NB4 (cell line): ENCODE measurements around the gene RBM42.

ENCODE experiments used
- DNase-seq: peaks from one replicate; pipeline ENCODE4 v3.0.0; 2010; ENCODE audit warnings: low read depth
- H3K4me3 ChIP-seq: one replicate; pipeline ENCODE4 v1.5.1; 2011; ENCODE audit warnings: mild to moderate bottlenecking, low read depth, low read length, moderate library complexity
- CTCF ChIP-seq: IDR thresholded peaks from one replicate; pipeline ENCODE4 v1.5.1; 2012; ENCODE audit warnings: low read depth, low read length
- MAX ChIP-seq: IDR thresholded peaks from 2 replicates; pipeline ENCODE4 v1.6.1; 2011; ENCODE audit warnings: low read depth, low read length
- MYC ChIP-seq: IDR thresholded peaks from 2 replicates; pipeline ENCODE4 v1.6.1; 2011; ENCODE audit warnings: low read depth, low read length
- POLR2A ChIP-seq: IDR thresholded peaks from 2 replicates; pipeline ENCODE4 v1.6.1; 2011; ENCODE audit warnings: mild to moderate bottlenecking; ENCODE audit not compliant: insufficient read length; ENCODE audit errors: extremely low read depth

RBM42 gene

DNA sequence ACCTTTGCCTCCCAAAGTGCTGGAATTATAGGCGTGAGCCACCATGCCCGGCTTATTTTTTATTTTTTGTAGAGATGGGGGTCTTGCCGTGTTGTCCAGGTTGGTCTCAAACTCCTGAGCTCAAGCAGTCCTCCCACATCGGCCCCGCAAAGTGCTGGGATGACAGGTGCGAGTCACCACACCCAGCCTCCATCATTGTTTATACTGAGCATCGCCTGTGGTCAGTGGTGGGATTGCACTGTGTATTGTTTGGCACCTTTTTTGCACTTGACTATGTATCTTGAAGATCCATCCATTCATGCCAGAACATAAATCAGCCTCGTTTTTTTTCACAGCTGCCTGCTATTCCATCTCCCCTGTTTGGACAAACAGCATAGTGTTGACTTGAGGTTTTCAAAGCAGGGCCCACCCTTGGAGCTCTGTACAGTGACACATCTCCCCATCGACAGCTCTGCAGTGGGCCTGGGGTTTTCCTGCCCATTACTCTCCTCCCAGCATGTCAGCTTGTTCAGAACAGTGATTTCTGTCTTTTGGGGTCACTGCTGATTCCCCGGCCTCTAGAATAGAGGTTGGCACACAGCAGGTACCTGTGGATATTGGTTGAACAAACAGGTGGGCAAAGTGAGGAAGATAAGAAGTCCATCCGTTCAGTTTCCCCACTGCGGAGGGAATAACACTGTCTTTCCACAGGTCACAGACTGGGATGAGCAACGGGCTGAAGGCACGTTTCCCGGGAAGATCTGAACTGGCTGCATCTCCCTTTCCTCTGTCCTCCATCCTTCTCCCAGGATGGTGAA lies 29.3 kb downstream of the RBM42 start:
- TF ChIP-seq MYC (no peak), POLR2A (no peak), CTCF (no peak), MAX (no peak)
- no peak overlapping the region for H3K4me3 ChIP-seq
- DNase-seq = no peak

GRCh38 chr19:35661995-35662340 lies 33.1 kb downstream of the RBM42 start:
- DNase-seq = no peak
- no peak overlapping the region for H3K4me3 ChIP-seq
- TF ChIP-seq POLR2A (no peak), CTCF (no peak), MYC (no peak), MAX (no peak)

DNA sequence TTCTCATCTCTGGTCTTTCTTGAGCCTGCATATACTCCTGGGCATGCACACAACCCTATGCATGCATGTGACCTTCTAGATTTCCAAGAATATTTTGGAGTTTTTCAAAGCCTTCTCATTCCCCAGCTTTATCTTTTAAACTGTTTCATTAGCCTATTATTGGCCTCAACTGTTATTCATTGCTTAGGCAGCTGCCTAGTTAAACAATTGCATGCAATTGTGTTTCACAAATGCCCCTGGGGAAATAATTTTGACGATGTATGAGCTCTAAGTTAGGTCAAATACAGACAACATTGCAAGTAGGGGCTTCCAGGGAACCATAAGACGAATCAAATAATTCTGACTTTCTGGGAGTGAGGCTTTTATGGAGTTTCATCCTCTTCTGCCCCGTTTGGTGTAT lies 35.1 kb downstream of the RBM42 start:
- no peak for DNase-seq
- TF ChIP-seq POLR2A (no peak), CTCF (no peak), MYC (no peak), MAX (no peak)
- no peak overlapping the region for H3K4me3 ChIP-seq

DNA sequence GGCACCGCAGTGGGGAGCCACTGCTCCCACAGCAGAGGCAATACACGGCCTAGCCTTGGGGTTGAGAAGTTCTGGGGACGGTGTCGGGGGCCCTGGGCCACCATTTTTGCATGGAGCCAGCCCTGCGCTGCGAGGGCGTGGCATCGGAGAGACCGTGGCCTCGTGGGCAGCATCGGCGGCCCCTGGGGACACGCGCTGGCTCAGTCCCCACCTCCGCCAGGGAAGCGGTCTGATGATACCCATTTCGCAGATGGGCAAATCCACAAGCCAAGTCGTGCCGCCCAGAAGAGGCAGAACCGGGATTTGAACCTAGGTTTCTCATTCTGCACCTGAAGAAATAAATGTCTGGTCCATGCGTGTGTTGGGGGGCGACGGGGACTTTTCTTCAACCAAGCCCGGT lies 36.3 kb downstream of the RBM42 start:
- TF ChIP-seq MYC = no peak
- TF ChIP-seq MAX = no peak
- TF ChIP-seq CTCF = no peak
- no peak for TF ChIP-seq POLR2A
- H3K4me3 ChIP-seq = no peak overlapping the region
- no peak for DNase-seq

DNA sequence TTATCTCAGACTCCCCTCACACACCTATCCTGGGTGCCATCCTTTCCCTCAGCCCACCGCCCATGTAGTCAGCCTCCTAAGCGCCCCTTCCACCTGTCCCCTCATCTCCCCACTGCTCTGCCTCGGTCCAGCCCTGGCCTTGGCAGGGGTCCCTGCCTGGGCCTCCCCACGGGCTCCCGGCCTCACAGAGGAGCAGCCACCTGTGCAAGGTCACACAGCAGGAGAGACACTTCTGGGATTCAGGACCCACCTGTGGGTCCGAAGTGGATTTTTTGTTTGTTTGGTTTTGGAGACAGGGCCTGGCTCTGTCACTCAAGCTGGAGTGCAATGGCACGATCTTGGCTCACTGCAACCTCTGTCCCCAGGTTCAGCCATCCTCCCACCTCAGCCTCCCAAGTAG lies 36.8 kb downstream of the RBM42 start:
- DNase-seq = no peak
- TF ChIP-seq MAX (no peak), CTCF (no peak), MYC (no peak), POLR2A (no peak)

More for the DNA sequence above, 36.8 kb downstream of the RBM42 start:
- no peak overlapping the region for H3K4me3 ChIP-seq
